IMR-90 (cell line): ENCODE results near the gene DDX59. TPM values are rescaled to one million over a fixed set of nuclear protein-coding genes. Genes with fewer than 3 reads are reported as not detected.
A peak's percentile ranks its signal among the peaks of the same experiment; 100 is the strongest.

Experiments
- ATAC-seq: fragments of 200-7000 bp; cut with Tn5 transposase; 2 replicates; pipeline ENCODE4 v1.9.1; 2020; ENCODE audit warnings: low read depth, mild to moderate bottlenecking, moderate library complexity
- BruUV-seq: library from RNA; stranded (reverse); fragments of 400-500 nt; replicated peaks from 2 replicates; lab custom pipeline; 2021; lab: Mats Ljungman, UMichigan
- CTCF ChIA-PET: fragments of 300-600 bp; formaldehyde crosslinking; extraction: SDS; loops from one replicate; lab custom pipeline; 2021; ENCODE audit warnings: antibody characterized with exemption; lab: Yijun Ruan, JAX
- POLR2A ChIA-PET: fragments of 300-600 bp; sonication (Branson Sonifier 250); formaldehyde crosslinking; loops from one replicate; lab custom pipeline; 2022; ENCODE audit warnings: antibody characterized with exemption; ENCODE audit not compliant: unreplicated experiment; lab: Charles Lee
- DNase-seq: peaks from one replicate; pipeline ENCODE4 v3.0.0; 2013
- H2AFZ ChIP-seq: replicated peaks from 2 replicates; pipeline ENCODE3; 2013; ENCODE audit warnings: low read length, mild to moderate bottlenecking; ENCODE audit not compliant: poor library complexity
- H2AK5ac ChIP-seq: 2 replicates; pipeline ENCODE4 v1.6.1; 2013; ENCODE audit warnings: low read depth, low read length, inconsistent platforms
- H2AK9ac ChIP-seq: replicated peaks from 2 replicates; pipeline ENCODE3; 2013; ENCODE audit warnings: mild to moderate bottlenecking, low read depth, low read length, moderate library complexity; ENCODE audit not compliant: poor library complexity
- H2BK120ac ChIP-seq: 2 replicates; pipeline ENCODE4 v1.6.1; 2013; ENCODE audit warnings: low read depth, low read length, inconsistent platforms
- H2BK15ac ChIP-seq: 3 replicates; pipeline ENCODE4 v1.6.1; 2013; ENCODE audit warnings: low read depth, low read length, inconsistent platforms
- H2BK20ac ChIP-seq: 2 replicates; pipeline ENCODE4 v1.6.1; 2013; ENCODE audit warnings: low read depth, mild to moderate bottlenecking, inconsistent platforms, low read length, moderate library complexity
- H2BK5ac ChIP-seq: 2 replicates; pipeline ENCODE4 v1.6.1; 2013; ENCODE audit warnings: mild to moderate bottlenecking, low read depth, low read length, inconsistent platforms; ENCODE audit not compliant: poor library complexity, severe bottlenecking
- H3K14ac ChIP-seq: replicated peaks from 2 replicates; pipeline ENCODE4 v1.6.1; 2013; ENCODE audit warnings: low read depth, low read length, inconsistent platforms
- H3K18ac ChIP-seq: 2 replicates; pipeline ENCODE4 v1.6.1; 2013; ENCODE audit warnings: low read depth, low read length, control low read depth
- H3K23ac ChIP-seq: 2 replicates; pipeline ENCODE4 v1.6.1; 2013; ENCODE audit warnings: low read depth, low read length, inconsistent platforms
- H3K27ac ChIP-seq: 2 replicates; pipeline ENCODE4 v1.5.1; 2013; ENCODE audit warnings: mild to moderate bottlenecking, control low read depth, low read length; ENCODE audit not compliant: insufficient read depth
- H3K27me3 ChIP-seq: 2 replicates; pipeline ENCODE4 v1.6.1; 2013; ENCODE audit warnings: low read length; ENCODE audit not compliant: control insufficient read depth, insufficient read depth
- H3K36me3 ChIP-seq: 2 replicates; pipeline ENCODE4 v1.6.1; 2013; ENCODE audit warnings: low read length, mixed read lengths; ENCODE audit not compliant: control insufficient read depth, insufficient read depth
- H3K4ac ChIP-seq: 2 replicates; pipeline ENCODE4 v1.6.1; 2013; ENCODE audit warnings: low read depth, low read length, inconsistent platforms
- H3K4me1 ChIP-seq: 2 replicates; pipeline ENCODE4 v1.6.1; 2013; ENCODE audit warnings: low read length, mixed read lengths; ENCODE audit not compliant: control insufficient read depth, insufficient read depth
- H3K4me2 ChIP-seq: 2 replicates; pipeline ENCODE4 v1.6.1; 2013; ENCODE audit warnings: low read depth, mild to moderate bottlenecking, control low read depth, low read length, moderate library complexity
- H3K4me3 ChIP-seq: 2 replicates; pipeline ENCODE4 v1.5.1; 2013; ENCODE audit warnings: low read depth, mild to moderate bottlenecking, control low read depth, low read length, moderate library complexity; ENCODE audit not compliant: insufficient read depth
- H3K56ac ChIP-seq: 2 replicates; pipeline ENCODE4 v1.6.1; 2013; ENCODE audit warnings: low read length, inconsistent platforms; ENCODE audit not compliant: insufficient read depth; ENCODE audit errors: extremely low read depth
- H3K79me1 ChIP-seq, 2 experiments: 2 replicates each; pipeline ENCODE4 v1.6.1; 2013; ENCODE audit warnings: low read length in 2 of 2, inconsistent platforms in 1 of 2, low read depth in 1 of 2
- H3K9ac ChIP-seq: 2 replicates; pipeline ENCODE4 v1.6.1; 2013; ENCODE audit warnings: low read depth, low read length, control low read depth
- H3K9me1 ChIP-seq: 2 replicates; pipeline ENCODE4 v1.6.1; 2013; ENCODE audit warnings: low read length, inconsistent platforms; ENCODE audit not compliant: insufficient read depth
- H3K9me3 ChIP-seq: 2 replicates; pipeline ENCODE4 v1.6.1; 2013; ENCODE audit warnings: low read length; ENCODE audit not compliant: control insufficient read depth, insufficient read depth
- H4K20me1 ChIP-seq: 2 replicates; pipeline ENCODE4 v1.6.1; 2013; ENCODE audit warnings: low read length, inconsistent platforms; ENCODE audit not compliant: insufficient read depth
- H4K5ac ChIP-seq: 2 replicates; pipeline ENCODE4 v1.6.1; 2013; ENCODE audit warnings: mild to moderate bottlenecking, low read depth, low read length, control low read depth
- H4K8ac ChIP-seq, 2 experiments: 2 replicates each; pipeline ENCODE4 v1.6.1; 2013; ENCODE audit warnings: low read depth in 2 of 2, low read length in 2 of 2, control low read depth in 1 of 2, inconsistent platforms in 1 of 2
- H4K91ac ChIP-seq: 2 replicates; pipeline ENCODE4 v1.6.1; 2013; ENCODE audit warnings: low read depth, low read length, inconsistent platforms; ENCODE audit not compliant: insufficient read depth
- CEBPB ChIP-seq: IDR thresholded peaks from 2 replicates; pipeline ENCODE4 v1.6.1; 2012; ENCODE audit warnings: low read depth, low read length, improper control_type of control experiment
- CHD1 ChIP-seq: IDR thresholded peaks from 2 replicates; pipeline ENCODE4 v1.6.1; 2012; ENCODE audit warnings: low read depth, low read length, improper control_type of control experiment
- FOS ChIP-seq: fragments of 150-350 bp; IDR thresholded peaks from 2 replicates; pipeline ENCODE4 v1.6.1; 2016; ENCODE audit warnings: low read depth, low read length
- MAFK ChIP-seq: IDR thresholded peaks from 2 replicates; pipeline ENCODE4 v1.6.1; 2012; ENCODE audit warnings: low read depth, low read length, improper control_type of control experiment
- MAZ ChIP-seq: IDR thresholded peaks from 2 replicates; pipeline ENCODE4 v1.6.1; 2012; ENCODE audit warnings: low read depth, mild to moderate bottlenecking, low read length, improper control_type of control experiment, moderate library complexity, borderline replicate concordance
- MXI1 ChIP-seq: IDR thresholded peaks from 2 replicates; pipeline ENCODE4 v1.6.1; 2012; ENCODE audit warnings: low read depth, mild to moderate bottlenecking, low read length, moderate library complexity, borderline replicate concordance
- RFX5 ChIP-seq: IDR thresholded peaks from 2 replicates; pipeline ENCODE4 v1.8.0; 2012; ENCODE audit warnings: low read depth, mild to moderate bottlenecking, low read length, moderate library complexity
- WGBS, 2 experiments: methylation state at CpG; one replicate each; pipeline versions ENCODE4 v1.1.5 to v1.1.7; 2013; ENCODE audit warnings: missing lambda C conversion rate in 2 of 2; ENCODE audit not compliant: insufficient read length in 1 of 2; ENCODE audit errors: extremely low coverage in 2 of 2; 5-methylcytosine and 5-hydroxymethylcytosine counted together
- dilution Hi-C: fragments of 300-500 bp; cut with HindIII; formaldehyde crosslinking; loops from one replicate; pipeline ENCODE4 v1.14.3; 2018; ENCODE audit warnings: low sequenced_read_pairs; ENCODE audit not compliant: unreplicated experiment
- in situ Hi-C: fragments of 300-500 bp; cut with MboI; formaldehyde crosslinking; loops from 3 replicates; pipeline ENCODE4 v1.14.3; 2019; ENCODE audit warnings: low sequenced_read_pairs, inconsistent platforms, mixed read lengths
- intact Hi-C: fragments of 100-400 bp; cut with micrococcal nuclease; formaldehyde crosslinking; loops from 2 replicates; pipeline ENCODE4 v1.10.0; 2022
- polyA plus RNA-seq, 3 experiments: library from polyadenylated mRNA; depleted of rRNA; stranded (reverse); fragments of >200 nt; gene quantifications; 2 replicates each; pipeline ENCODE4 v1.2.3, GENCODE V29; 2012; ENCODE audit warnings: low replicate concordance in 1 of 3
- total RNA-seq: library from RNA; depleted of rRNA; stranded (reverse); fragments of >200 nt; gene quantifications from 2 replicates; pipeline ENCODE4 v1.2.3, GENCODE V29; 2012

The DDX59 gene
- total and polyA plus RNA-seq, 2 of the 4 experiments (the other 2 are of a cell fraction) = 8.6 to 9.1 TPM

DNA sequence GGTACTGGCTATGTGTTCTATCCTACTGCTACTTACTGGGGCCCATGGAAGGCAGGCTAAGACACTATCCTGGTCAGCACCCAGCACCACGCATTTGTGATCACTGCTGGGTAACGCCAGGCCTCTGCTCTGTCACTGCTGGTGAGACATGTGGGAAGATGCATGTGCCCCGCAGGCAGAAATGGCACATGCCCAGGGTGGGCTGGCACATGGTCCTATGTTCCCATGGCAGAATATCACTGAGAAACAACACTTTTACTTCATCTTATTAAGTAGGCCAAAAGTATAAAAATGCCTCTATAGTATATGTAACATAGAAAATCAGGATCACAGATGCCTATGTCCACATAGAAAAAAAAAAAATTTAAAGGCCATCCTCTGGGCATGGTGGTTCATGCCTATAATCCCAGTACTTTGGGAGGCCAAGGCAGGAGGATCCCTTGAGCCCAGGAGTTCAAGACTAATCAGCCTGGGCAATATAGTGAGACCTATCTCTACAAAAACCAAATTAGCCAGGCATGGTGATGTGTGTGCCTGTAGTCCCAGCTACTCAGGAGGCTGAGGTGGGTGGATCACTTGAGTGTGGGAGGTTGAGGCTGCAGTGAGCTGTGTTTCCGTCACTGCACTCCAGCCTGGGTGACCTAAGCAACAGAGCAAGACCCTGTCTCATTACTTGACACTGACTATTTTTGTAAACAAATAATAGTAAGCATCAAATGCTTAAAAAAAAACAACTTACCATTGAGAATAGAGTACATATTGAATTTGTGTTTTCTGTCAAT lies 11.5 kb downstream of the DDX59 start (continued):
- TF ChIP-seq RFX5 = no peak

DNA sequence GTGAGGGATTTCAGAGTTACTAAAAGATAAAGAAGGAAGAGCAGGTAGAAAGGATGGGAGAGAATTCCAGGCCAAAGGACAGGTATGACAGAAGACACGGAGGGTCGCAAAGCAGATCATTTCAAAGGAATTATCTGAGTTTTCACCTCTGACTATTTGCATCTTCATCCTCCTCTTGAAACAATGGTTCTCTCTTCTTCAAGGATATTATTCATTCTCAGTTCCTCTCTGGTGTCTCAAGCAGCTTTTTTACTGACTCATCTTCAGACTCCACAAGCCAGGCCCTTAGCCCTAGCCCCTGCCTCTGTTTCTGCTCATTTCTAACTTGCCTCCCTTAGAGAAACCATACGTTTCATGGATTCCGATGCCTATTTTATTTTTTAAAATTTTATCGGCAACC lies 15.0 kb downstream of the DDX59 start:
- no peak overlapping the region for H2BK120ac ChIP-seq
- intact Hi-C loops = no loop called here
- no peak overlapping the region for H2AFZ ChIP-seq
- peaks cover 1% of the 10 kb centered on the region; the same call in 1 of the 2 replicates for H3K4me1 ChIP-seq
- peaks cover 18% of the 10 kb centered on the region for H3K36me3 ChIP-seq
- no peak overlapping the region for H2AK5ac ChIP-seq
- H2BK15ac ChIP-seq = no peak overlapping the region
- no peak overlapping the region for H3K18ac ChIP-seq
- no peaks in the 10 kb centered on the region; the same call in 1 of the 2 replicates for H4K20me1 ChIP-seq
- ATAC-seq (no peak), DNase-seq (peak; percentile 29)
- H3K79me1 ChIP-seq = peaks cover 0 to 5% of the 10 kb centered on the region in 2 experiments; a peak in 2 of 4 replicates
- H3K9me3 ChIP-seq = no peaks in the 10 kb centered on the region
- H3K56ac ChIP-seq = no peak overlapping the region
- no peak overlapping the region for H3K27ac ChIP-seq
- H3K4ac ChIP-seq = no peak overlapping the region
- no peak overlapping the region for H4K5ac ChIP-seq
- no peak overlapping the region for H3K14ac ChIP-seq
- ChIA-PET CTCF (no interaction called here), POLR2A (no interaction called here)
- no peak overlapping the region for H4K8ac ChIP-seq
- no peak overlapping the region for H3K9ac ChIP-seq
- no peak overlapping the region for H2AK9ac ChIP-seq
- WGBS, 2 experiments = no CpG with 5 or more reads among the region's 5 CpGs
- H3K4me3 ChIP-seq = no peak overlapping the region
- no peak overlapping the region for H3K23ac ChIP-seq
- no peak overlapping the region for H2BK20ac ChIP-seq
- BruUV-seq = no TSS peak
- peaks cover 5% of the 10 kb centered on the region; the same call in 1 of the 2 replicates for H3K9me1 ChIP-seq
- H2BK5ac ChIP-seq = no peak overlapping the region
- in situ Hi-C loops = no loop called here
- H3K4me2 ChIP-seq = no peak overlapping the region
- H4K91ac ChIP-seq = no peak overlapping the region
- dilution Hi-C loops = no loop called here
- TF ChIP-seq RFX5 (no peak), MXI1 (no peak), CHD1 (no peak), MAFK (no peak), MAZ (no peak), CEBPB (no peak), FOS (no peak)
- no peaks in the 10 kb centered on the region for H3K27me3 ChIP-seq
